ENCODE measurements around the gene PPP1R7.
"Not testable (repeated sequence)": the region's sequence is repeated elsewhere in the genome, so short reads cannot be mapped to it uniquely, and the experiment has no call there.

Gene PPP1R7

DNA sequence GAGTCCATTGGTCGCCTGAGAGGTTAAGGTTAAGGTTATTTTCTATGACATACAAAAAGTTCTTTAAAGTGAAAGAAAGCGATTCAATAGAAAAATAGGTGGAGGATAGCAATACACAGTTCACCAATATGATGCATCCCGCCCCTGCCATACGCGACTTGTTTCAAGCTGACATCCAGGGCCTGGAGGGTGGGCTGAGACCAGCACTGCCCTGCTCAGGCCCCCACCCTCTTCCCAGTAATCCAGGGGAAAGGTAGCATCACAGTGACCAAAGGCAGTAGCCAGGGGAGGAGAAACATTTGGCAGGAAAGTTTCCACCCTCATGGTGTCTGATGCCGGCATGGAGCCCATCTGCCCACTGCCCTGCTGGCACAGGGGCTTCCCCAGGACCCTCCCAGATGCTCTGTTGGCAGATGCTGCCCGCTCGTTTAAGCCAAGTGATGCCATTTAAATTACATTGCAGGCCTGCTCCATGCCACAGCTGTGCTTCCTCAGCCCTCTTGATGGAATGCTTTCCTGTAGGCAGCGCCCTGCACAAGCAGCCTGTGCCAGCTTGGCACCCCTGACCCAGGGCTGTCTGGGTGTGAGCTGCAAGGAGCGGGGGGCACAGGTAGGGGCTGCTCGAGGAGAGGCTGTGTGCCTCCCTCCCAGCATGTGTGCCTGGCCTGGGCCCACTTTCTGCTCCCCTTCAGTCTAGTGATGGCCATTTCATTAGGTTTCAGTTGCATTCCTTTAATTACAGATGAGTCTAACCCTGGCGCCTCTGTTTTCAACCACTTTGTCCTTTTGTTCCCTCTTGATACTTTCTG, 27.5 kb downstream of the PPP1R7 start:
- DNase-seq, result no peak

DNA sequence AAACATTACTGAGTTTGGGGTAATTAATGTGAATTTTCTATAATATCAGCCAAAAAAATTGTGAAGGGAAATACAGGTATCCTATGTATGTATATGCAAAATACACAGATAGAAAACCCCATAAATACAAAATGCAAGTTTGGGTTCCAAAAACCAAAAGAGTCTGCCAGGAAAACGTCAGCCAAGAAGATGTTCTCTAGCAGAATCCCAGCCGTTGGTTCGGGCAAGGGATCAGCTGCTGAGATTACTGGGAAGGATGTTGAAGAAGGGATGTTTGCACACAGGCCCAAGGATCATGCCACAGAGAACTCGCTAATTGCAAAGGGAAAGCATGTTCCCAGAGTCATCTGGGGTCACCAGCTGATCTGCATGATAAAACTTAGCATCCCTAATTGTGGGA, 28.7 kb downstream of the PPP1R7 start:
- DNase-seq, result no peak

DNA sequence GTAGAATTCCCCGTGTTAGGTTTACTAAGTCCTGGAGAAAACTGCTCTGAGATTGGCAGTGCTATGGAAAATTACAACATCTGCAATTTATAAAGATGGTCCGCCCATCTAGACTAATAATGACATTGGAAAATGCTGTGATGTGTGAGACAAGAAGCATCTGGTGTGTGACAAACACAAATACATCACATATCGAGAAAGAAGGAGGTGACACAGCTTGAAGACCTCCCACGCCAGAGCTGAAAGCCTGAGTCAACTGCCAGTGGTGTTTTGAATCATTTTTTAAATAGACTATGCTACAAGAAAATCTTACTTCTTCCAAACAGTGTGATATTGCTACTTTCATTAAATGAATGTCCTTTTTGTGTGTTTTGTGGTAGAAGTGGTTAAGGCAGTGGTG, 29.6 kb downstream of the PPP1R7 start:
- DNase-seq, result no peak

DNA sequence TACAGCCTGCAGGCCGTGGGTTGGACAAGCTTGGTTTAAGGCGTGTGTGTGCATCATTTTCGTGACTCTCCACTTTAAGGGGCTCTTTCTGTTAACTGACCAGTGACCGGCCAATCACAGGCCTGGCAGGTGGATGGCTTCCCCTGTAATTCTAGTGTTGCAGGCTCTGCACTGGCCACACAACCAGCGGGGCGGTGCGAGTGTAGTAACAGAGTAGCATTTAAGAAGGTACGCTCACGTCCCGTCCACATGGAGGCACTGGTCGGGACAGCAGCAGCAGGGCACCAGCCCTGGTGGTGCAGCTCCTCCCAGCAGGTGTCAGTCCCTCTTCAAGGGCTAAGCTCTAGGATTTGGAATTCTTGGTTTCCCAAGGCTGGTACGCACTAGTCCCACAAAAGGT, 30.2 kb downstream of the PPP1R7 start:
- no peak for DNase-seq

DNA sequence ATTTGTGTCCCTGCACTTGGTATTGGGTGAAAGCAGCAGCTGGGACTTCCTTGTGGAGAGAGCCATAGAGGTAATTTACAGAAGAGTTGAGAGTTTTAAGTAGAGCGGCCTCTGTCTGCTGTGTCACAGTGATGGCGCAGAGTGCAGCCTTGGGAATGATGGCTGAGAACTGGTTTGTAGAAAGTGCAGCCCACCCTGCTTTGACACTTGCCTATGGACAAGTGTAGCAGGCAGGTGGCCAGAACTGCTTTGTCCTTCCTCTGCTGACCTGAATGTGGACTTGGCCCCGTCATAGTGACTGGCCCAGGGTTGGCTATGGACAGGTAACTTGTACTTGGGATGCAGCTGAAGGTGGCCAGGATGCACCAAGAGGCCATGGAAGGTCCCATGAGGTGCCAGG, 31.9 kb downstream of the PPP1R7 start:
- DNase-seq, result no peak

DNA sequence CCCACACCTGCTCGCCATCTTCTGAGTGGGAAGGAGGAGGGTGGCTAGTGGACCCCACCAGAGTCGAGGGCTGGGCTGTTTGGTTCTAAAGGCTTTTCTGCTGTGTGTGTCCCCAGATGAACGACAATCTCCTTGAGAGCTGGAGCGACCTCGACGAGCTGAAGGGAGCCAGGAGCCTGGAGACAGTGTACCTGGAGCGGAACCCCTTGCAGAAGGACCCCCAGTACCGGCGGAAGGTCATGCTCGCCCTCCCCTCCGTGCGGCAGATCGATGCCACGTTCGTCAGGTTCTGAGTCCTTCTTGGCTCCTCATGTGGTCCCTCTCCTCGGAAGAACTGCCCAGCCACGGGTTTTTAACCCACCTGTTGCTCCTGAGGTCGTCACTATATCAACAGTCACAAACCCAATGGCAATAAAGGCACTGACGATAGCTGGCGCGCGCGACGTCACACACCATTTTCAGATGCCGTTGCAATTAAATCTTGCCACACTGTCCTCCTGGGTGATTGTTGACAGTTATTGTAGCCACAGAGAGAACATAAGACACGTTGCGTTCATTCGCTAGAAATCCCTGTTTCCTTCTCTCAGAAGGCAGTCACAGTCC, 32.4 kb downstream of the PPP1R7 start:
- no peak for DNase-seq

DNA sequence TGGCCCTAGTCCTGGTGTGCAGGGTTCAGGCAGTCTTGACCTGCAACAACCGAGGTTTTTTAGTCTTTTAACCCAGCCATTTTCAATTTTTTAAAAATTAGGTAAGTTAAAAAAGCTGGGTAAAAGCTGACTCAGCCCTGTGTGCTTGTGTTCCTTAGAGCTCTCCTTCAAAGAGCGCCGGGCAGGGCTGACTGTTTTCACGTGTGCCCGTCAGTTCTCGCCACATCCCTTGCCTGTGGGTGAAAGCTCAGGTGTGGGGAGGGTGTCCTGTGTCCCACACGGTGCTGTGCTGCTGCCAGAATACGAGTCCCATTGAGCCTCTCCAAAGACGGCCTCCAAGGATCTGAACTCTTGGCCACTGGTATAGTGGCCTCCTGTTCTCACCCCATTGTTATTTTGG, 33.0 kb downstream of the PPP1R7 start:
- DNase-seq, result no peak

DNA sequence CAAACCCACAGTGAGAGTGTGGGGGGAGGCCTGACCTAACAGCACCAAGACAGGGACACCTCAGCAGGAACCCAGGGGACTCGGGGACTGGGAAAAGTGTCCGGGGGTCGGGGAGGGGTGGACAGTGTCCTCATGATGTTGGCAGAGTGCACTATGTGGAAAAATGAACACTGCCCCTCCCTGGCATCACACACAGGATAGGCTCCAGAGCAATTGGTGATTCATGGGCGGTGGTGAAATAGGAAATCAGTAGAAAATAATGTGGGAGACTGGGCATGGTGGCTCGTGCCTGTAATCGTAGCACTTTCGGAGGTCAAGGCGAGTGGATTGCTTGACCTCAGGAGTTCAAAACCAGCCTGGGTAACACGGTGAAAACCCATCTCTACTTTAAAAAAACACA, 34.6 kb downstream of the PPP1R7 start:
- DNase-seq, result no peak

DNA sequence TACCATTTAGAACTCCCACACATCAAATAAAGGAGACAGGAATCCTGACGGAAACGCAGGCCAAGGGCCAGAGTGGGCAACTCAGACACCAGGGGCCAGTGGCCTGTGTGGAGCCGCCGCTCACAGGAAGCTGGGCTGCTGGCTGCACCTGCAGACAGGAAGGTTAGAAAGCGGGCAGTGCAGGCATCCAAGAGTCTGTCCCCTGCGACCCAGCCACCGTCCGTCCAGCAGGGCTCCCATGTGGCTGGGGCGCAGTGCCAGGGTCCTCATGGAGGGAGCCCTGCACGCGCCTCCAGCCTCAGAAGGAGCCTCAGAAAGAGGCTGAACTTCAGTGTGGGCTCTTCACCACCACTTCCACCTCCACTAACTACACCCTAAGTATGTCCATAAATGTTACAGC, 35.7 kb downstream of the PPP1R7 start:
- no peak for DNase-seq

DNA sequence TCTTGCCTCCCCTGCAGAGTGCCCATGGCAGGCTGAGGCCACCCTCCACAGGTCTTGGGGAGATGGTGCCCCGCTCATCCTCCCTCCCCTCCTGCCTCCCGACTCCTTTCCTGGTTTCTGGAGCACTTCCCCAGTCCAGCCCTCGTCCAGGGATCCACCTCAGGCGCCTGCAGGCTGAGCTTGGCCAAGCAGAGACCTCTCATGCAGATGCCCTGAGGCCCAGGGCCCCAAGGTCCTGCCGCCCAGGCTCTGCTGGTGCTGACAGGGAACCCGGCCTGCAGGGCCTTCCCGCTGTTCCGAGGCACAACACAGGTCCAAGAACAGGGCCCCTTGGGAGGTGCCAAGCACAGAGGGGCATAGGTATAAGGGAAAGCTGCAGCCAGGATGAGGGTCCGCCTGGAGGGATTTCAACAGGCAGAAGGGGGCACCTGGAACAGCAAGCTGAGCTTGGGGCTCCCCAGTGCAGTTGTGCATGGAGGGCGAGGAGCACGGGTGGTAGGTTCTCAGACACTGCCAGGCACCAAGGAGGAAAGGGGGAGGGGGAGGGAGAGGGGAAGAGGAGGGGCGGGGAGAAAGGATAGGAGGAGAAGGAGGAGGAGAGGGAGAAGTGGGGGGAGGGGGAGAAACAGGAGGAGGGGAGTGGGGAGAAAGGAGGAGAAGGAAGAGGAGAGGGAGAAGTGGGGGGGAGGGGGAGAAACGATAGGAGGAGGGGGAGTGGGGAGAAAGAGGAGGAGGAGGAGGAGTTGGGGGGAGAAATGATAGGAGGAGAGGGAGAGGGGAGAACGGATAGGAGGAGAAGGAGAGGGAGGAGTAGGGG, 37.0 kb downstream of the PPP1R7 start:
- DNase-seq, result no peak

DNA sequence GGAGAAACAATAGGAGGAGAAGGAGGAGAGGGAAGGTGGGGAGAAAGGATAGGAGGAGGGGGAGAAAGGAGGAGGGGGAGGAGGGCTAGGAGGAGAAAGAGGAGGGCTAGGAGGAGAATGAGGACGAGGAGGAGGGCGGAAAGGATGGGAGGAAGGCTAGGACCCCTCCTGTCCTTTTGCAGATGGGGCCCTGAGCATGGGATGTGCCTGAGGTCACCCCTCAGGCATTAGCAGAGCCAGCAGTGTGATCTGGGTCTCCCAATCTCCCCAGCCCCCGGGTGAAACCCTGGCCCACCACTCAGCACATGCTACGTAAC, 37.6 kb downstream of the PPP1R7 start:
- DNase-seq, result no peak

DNA sequence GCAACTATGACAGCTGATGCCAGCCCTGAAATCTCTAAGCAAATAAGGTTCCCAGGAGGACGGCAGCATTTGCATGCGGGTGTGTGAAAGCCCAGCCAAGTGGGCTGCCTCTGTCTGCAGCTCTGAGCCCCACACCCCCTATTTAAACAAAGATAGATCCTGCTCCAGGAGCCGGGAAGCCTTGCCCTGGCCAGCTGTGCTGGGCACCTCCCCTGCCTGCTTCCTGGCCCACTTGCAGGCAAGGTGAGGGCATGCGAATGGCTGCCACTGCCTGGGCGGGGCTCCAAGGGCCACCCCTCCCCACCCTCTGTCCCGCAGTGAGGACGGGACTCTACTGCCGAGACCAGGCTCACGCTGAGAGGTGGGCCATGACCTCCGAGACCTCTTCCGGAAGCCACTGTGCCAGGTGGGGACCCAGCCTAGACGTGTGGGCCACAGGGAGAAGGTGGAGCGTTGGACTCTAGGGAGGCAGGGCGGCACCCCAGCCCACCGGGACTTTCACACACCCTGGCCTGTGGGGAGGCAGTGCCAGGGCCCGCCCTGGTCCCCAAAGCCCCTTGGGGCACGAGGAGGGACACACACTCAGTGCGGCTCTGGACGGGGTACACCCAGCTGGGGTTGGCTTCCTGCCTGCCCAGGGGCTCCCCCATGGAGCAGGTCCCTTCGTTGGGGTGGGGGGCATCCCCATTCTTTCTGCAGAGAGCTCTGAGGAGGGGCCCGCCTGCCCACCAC, 38.3 kb downstream of the PPP1R7 start, which contains the start of gene ANO7:
ANO7 (plus strand) TSS at position 317 of the 732 bp plus-strand sequence. CDS start 1,387 bp downstream, outside the sequence.
- DNase-seq, result peak; percentile 51

DNA sequence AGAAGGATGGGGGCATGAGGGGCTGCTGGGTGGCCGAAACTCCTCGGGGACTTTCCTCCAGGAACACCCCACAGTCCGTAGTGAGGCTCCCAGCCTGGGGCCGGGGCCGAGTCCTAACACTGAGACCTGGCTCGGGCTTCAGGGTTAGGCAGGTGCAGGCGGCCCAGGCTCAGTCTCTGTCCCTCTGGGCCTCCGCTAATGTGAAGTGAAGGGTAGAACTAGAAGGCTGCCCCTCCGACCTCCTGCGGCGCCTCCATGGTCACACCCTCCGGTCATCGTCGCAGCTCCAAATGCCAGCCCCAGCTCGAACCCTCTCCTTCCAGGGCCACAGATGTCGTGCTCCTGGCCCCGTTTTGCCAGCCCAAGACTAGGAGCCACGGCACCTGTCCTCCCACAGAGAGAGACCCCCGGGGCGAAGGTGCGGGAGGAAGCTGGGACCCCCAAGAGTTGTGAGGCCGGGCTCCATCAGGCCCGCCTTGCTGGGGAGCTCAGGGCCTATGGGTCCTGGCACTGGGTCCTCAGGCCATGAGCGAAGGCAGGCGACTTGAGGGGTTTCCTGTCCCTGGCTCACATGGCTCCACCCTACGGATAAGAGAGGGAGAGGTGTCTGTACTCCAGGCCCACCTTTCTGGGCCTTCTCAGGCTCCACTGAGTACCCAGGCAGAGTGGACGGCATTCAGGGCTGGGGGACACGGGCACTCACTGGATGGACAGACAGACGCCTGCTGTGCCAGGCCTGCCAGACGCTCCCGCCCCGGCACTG, 39.0 kb downstream of the PPP1R7 start:
- no peak for DNase-seq

DNA sequence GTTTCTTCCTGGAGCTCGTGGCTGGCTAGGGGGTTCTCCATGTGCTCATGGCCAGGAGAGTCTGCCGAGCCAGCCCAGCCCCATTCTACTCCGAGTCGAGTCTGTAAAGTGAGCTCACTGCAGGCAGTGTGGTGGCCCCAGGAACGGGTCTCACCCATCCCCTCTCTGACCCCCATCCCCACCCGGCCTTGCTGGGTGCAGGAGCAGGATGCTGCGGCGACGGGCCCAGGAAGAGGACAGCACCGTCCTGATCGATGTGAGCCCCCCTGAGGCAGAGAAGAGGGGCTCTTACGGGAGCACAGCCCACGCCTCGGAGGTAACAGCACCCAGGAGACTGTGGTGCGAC, 39.6 kb downstream of the PPP1R7 start:
- DNase-seq, result no peak

DNA sequence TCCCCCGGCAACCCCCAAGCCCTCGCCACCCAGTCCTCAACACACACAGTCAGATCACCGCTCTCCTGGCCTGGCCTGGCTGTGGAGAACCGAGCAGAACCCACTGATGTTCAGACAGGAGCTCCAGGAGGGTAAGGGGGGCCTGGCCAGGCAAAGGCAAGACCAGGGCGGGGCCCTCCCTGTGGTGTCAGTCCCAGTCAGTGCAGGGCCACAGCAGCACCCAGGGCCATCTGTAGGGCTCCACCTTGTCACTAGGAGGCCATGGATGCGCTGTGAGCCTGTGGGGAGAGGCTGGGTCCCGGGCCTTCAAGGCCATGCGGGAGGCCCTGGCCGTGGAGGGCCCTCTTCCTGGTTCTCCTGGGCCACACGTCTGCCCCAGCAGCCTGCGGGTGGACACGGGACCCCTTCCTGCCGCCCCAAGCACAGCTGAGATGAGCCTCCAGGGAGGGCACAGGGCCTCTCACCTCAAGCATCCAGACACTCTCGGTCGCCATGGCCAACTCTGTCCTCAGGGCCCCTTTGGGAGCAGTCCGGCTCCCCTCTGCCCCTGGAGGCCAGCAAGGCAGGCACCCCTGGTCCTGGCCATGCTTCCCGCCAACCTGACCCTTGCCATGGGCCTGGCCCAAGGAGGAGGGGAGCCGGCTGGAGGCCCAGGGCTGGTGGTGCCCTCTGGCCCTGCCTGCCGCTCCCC, 40.2 kb downstream of the PPP1R7 start:
- DNase-seq, result no peak

DNA sequence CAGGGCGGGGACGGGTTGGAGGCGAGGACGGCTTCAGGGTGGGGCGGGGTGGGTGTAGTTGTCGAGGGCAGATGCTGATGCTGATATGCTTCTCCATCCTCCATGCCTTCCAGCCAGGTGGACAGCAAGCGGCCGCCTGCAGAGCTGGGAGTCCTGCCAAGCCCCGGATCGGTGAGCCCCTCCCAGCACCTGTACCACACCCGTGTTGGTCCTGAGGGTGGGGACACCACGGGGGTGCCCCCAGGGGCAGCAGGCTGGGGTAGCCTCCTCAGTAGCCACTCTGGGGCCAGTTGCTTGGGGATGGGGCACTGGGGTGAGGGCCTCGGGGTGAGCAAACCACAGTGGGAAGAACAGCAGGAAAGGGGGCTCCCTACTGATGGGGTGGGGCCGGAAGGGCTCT, 40.8 kb downstream of the PPP1R7 start:
- no peak for DNase-seq

DNA sequence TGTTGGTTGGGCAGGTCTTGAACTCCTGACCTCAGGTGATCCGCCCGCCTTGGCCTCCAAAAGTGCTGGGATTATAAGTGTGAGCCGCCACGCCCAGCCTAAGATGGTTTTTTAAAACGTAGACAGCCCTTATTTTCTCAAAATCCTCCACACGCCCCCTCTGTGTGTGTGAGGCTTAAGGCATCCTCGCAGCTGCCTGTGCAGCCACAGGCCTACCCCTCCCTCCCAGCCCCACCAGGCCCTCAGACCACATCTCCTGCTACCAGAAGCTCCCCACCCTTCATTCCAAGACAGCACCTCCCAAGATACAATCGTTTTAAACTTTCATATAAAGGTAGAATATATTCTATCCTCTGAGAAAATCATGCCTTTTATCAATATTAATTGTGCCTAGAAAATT, 43.0 kb downstream of the PPP1R7 start:
- no peak for DNase-seq

DNA sequence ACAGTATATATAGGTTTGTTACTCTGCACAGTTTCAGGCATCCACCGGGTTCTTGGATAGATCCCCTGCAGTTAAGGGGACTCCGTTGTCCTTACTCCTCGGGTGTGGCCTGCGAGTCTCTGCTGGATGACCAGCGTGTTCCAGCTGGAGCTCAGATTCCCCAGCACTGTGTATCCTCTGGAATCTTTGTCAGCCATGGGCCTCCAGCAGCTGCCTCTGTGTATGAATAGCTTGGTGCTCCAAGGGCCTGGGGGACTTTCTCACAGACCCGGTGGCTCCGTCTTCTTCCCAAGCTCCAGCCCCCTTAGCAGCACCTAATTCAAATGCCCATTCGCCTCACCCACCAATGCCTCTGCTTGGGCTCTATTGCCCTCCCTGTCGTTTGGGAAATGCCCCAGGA, 44.5 kb downstream of the PPP1R7 start:
- DNase-seq, result no peak

DNA sequence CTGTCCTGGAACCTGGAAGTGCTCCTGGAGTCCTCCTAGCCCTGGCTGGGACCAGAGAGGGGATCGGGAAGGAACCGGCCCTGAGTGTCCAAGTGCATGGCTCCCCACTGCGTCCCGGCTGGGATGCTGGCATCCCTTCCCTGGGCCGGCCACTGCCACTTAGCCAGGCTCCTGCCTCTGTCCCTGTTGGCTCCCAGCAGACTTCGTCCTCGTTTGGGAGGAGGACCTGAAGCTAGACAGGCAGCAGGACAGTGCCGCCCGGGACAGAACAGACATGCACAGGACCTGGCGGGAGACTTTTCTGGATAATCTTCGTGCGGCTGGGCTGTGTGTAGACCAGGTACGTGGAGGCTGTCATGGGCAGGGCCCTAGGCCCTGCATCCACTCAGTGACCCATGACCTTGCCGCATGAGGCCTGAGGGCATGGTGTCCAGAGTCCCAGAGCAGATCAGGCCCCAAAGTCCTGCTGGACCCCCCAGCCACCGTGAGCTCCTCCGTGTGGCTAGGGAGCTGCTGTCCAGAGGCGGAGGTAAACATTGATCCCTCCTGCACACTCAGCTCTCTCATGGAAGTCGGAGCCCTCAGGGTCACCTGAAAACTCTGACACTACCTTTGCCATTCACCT, 45.4 kb downstream of the PPP1R7 start:
- no peak for DNase-seq

DNA sequence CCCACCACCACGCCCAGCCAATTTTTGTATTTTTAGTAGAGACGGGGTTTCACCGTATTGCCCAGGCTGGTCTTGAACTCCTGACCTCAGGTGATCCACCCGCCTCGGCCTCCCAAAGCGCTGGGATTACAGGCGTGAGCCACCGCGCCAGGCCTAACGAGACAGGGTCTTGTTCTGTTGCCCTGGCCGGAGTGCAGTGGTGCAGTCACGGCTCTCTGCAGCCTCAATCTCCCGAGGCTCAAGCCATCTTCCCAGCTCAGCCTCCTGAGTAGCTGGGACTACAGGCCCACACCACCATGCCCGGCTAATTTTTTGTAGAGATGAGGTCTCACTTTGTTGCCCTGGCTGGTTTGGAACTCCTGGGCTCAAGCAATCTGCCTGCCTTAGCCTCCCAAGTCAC, 47.0 kb downstream of the PPP1R7 start:
- not testable (repeated sequence) for DNase-seq

DNA sequence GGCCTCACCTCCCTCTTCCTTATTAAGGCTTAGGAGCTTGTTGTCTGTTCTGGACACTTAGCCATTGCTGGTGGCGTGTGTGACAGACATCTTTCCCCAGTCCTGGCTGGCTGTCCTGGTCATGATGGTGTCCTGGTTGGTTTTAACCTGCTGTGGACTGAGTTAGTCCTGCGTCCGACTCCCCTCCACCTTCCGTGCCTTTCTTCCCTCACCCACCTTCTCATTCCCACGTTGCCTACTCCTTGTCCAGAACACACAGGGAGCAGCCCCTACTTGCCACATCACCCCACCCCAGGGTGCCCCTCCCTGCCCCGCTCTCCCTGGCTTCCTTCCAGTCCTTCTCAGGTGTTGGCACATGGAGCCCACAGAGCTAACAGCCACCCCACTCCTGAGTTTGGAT, 47.7 kb downstream of the PPP1R7 start:
- DNase-seq, result no peak
